Liver (tissue), 9 donors: ENCODE results near the gene C19orf33. TPM values are rescaled to one million over a fixed set of nuclear protein-coding genes. Genes with fewer than 3 reads are reported as not detected.

Source experiments
- DNase-seq: peaks from one replicate; pipeline ENCODE4 v3.0.0-alpha.2; 2017; ENCODE audit warnings: low spot score
- H3K27ac ChIP-seq, 2 donors: one replicate each; pipeline ENCODE4 v1.7.0; 2013; ENCODE audit warnings: inconsistent platforms in 2 of 2, low read length in 2 of 2, control low read depth in 1 of 2, low read depth in 1 of 2, mild to moderate bottlenecking in 1 of 2
- H3K27me3 ChIP-seq, 4 donors: one replicate each; pipeline versions ENCODE4 v1.6.1 to v1.7.0; 2013; ENCODE audit warnings: low read length in 3 of 4, inconsistent platforms in 1 of 4, mild to moderate bottlenecking in 1 of 4, moderate library complexity in 1 of 4; ENCODE audit not compliant: control insufficient read depth in 4 of 4, insufficient read depth in 4 of 4
- H3K36me3 ChIP-seq, 4 donors: one replicate each; pipeline versions ENCODE4 v1.6.1 to v1.7.0; 2013; ENCODE audit warnings: low read length in 3 of 4, mild to moderate bottlenecking in 3 of 4, low read depth in 1 of 4, moderate library complexity in 1 of 4; ENCODE audit not compliant: control insufficient read depth in 4 of 4, insufficient read depth in 3 of 4
- H3K4me1 ChIP-seq, 4 donors: one replicate each; pipeline versions ENCODE4 v1.6.1 to v1.7.0; 2013; ENCODE audit warnings: low read length in 3 of 4, mild to moderate bottlenecking in 3 of 4, moderate library complexity in 1 of 4; ENCODE audit not compliant: control insufficient read depth in 4 of 4, insufficient read depth in 4 of 4
- H3K4me3 ChIP-seq, 3 donors: one replicate each; pipeline versions ENCODE4 v1.6.1 to v1.7.0; 2013; ENCODE audit warnings: low read length in 3 of 3, control low read depth in 1 of 3, low read depth in 1 of 3, mild to moderate bottlenecking in 1 of 3
- H3K9ac ChIP-seq, 2 donors: one replicate each; pipeline ENCODE4 v1.7.0; 2013; ENCODE audit warnings: low read length in 2 of 2, mild to moderate bottlenecking in 2 of 2, moderate library complexity in 2 of 2, control low read depth in 1 of 2, low read depth in 1 of 2
- H3K9me3 ChIP-seq, 4 donors: one replicate each; pipeline versions ENCODE4 v1.6.1 to v1.7.0; 2013; ENCODE audit warnings: low read length in 3 of 4; ENCODE audit not compliant: control insufficient read depth in 4 of 4
- ATF3 ChIP-seq: IDR thresholded peaks from 2 replicates; pipeline ENCODE4 v1.6.1; 2016; ENCODE audit warnings: antibody characterized with exemption
- EGR1 ChIP-seq, 2 donors: IDR thresholded peaks; 2 replicates each; pipeline ENCODE4 v1.6.1; 2016 to 2018; ENCODE audit warnings: antibody characterized with exemption in 2 of 2, low read depth in 2 of 2
- FOXA1 ChIP-seq: IDR thresholded peaks from 2 replicates; pipeline ENCODE4 v1.6.1; 2016; ENCODE audit warnings: antibody characterized with exemption
- FOXA2 ChIP-seq: IDR thresholded peaks from 2 replicates; pipeline ENCODE4 v1.6.1; 2016; ENCODE audit warnings: antibody characterized with exemption
- GABPA ChIP-seq, 2 donors: IDR thresholded peaks in 1 of 2; conservative IDR thresholded peaks in 1 of 2; 2 replicates each; pipeline ENCODE4 v1.6.1; 2016; ENCODE audit warnings: antibody characterized with exemption in 2 of 2, mild to moderate bottlenecking in 1 of 2, moderate library complexity in 1 of 2
- HNF4A ChIP-seq, 2 donors: conservative IDR thresholded peaks; 2 replicates each; pipeline ENCODE4 v1.6.1; 2016; ENCODE audit warnings: antibody characterized with exemption in 2 of 2, mild to moderate bottlenecking in 2 of 2
- NR2F2 ChIP-seq: IDR thresholded peaks from 2 replicates; pipeline ENCODE4 v1.6.1; 2016; ENCODE audit warnings: antibody characterized with exemption
- RAD21 ChIP-seq, 2 donors: IDR thresholded peaks; 2 replicates each; pipeline ENCODE4 v1.6.1; 2016; ENCODE audit warnings: antibody characterized with exemption in 2 of 2, mild to moderate bottlenecking in 2 of 2
- REST ChIP-seq: IDR thresholded peaks from 2 replicates; pipeline ENCODE4 v1.6.1; 2016; ENCODE audit warnings: antibody characterized with exemption, mild to moderate bottlenecking
- RXRA ChIP-seq, 2 donors: IDR thresholded peaks; 2 replicates each; pipeline ENCODE4 v1.6.1; 2017 to 2018; ENCODE audit warnings: antibody characterized with exemption in 2 of 2, mild to moderate bottlenecking in 1 of 2
- TAF1 ChIP-seq: conservative IDR thresholded peaks from 2 replicates; pipeline ENCODE4 v1.6.1; 2016; ENCODE audit warnings: antibody characterized with exemption, mild to moderate bottlenecking
- WGBS: extraction: QIAGEN DNeasy Blood & Tissue Kit; methylation state at CpG from one replicate; pipeline ENCODE4 v1.1.7; 2013; 5-methylcytosine and 5-hydroxymethylcytosine counted together
- polyA plus RNA-seq, 2 donors: library from polyadenylated mRNA; stranded (reverse) in 1 of 2; unstranded in 1 of 2; fragments of 200-250 nt in 1 of 2; fragments of >200 nt in 1 of 2; fragmentation: Nextera tagmentation in 1 of 2; extraction: Ambion mirVana in 1 of 2; gene quantifications; one replicate each; pipeline versions ENCODE4 v1.2.1 to v1.2.3, GENCODE V29; 2013 to 2015
- total RNA-seq, 2 donors: library from RNA; depleted of rRNA; stranded (reverse); fragments of >200 nt; gene quantifications; one replicate each; pipeline ENCODE4 v1.2.3, GENCODE V29; 2014
- TF ChIP-seq, protein P1 (sequence below): fragments of 150-350 bp; IDR thresholded peaks from 2 replicates; pipeline ENCODE4 v1.5.1; 2017; ENCODE audit warnings: improper control_type of control experiment, low read depth, low read length; ENCODE audit not compliant: missing input control
- TF ChIP-seq, protein P2 (sequence below): IDR thresholded peaks from 2 replicates; pipeline ENCODE4 v1.6.1; 2016; ENCODE audit warnings: antibody characterized with exemption
- donor health status: healthy.
- donor health status: healthy.
- donor health status: healthy.
- donor health status: healthy.
- donor health status: healthy.

C19orf33 gene
- total and polyA plus RNA-seq, 4 donors, result 0.36 to 1.6 TPM; not detected in 2

- peak; percentile 25 for TF ChIP-seq NR2F2
- TF ChIP-seq HNF4A (conservative IDR thresholded peaks at IDR 0.05), result no peak
- TF ChIP-seq, protein P1, sequence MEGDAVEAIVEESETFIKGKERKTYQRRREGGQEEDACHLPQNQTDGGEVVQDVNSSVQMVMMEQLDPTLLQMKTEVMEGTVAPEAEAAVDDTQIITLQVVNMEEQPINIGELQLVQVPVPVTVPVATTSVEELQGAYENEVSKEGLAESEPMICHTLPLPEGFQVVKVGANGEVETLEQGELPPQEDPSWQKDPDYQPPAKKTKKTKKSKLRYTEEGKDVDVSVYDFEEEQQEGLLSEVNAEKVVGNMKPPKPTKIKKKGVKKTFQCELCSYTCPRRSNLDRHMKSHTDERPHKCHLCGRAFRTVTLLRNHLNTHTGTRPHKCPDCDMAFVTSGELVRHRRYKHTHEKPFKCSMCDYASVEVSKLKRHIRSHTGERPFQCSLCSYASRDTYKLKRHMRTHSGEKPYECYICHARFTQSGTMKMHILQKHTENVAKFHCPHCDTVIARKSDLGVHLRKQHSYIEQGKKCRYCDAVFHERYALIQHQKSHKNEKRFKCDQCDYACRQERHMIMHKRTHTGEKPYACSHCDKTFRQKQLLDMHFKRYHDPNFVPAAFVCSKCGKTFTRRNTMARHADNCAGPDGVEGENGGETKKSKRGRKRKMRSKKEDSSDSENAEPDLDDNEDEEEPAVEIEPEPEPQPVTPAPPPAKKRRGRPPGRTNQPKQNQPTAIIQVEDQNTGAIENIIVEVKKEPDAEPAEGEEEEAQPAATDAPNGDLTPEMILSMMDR, result no peak
- no peak for TF ChIP-seq TAF1
- TF ChIP-seq, protein P2, sequence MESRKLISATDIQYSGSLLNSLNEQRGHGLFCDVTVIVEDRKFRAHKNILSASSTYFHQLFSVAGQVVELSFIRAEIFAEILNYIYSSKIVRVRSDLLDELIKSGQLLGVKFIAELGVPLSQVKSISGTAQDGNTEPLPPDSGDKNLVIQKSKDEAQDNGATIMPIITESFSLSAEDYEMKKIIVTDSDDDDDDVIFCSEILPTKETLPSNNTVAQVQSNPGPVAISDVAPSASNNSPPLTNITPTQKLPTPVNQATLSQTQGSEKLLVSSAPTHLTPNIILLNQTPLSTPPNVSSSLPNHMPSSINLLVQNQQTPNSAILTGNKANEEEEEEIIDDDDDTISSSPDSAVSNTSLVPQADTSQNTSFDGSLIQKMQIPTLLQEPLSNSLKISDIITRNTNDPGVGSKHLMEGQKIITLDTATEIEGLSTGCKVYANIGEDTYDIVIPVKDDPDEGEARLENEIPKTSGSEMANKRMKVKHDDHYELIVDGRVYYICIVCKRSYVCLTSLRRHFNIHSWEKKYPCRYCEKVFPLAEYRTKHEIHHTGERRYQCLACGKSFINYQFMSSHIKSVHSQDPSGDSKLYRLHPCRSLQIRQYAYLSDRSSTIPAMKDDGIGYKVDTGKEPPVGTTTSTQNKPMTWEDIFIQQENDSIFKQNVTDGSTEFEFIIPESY, result no peak
- TF ChIP-seq RXRA (IDR thresholded peaks at IDR 0.05), result no peak
- TF ChIP-seq EGR1 (IDR thresholded peaks at IDR 0.05; ENCODE audit: low read depth in 2 of 2), result no peak
- no peaks in the 10 kb centered on the region for H3K36me3 ChIP-seq
- no peak overlapping the region for H3K9ac ChIP-seq
- 83% methylated on average over 17 of the region's 17 CpGs for WGBS
- peaks cover 0 to 11% (median 3%) of the 10 kb centered on the region in 4 donors for H3K4me1 ChIP-seq
- no peaks in the 10 kb centered on the region for H3K27me3 ChIP-seq
- H3K27ac ChIP-seq, result peak overlapping the region in 1 of 2 donors; percentile 23
- no peaks in the 10 kb centered on the region for H3K9me3 ChIP-seq
- no peak for DNase-seq
- H3K4me3 ChIP-seq, result no peak overlapping the region
These were observed 23.8 kb upstream of the C19orf33 start for GRCh38 chr19:38280030-38280921.

GRCh38 chr19:38281811-38282566, 22.1 kb upstream of the C19orf33 start:
- WGBS, result 86% methylated on average over 7 of the region's 7 CpGs
- no peak overlapping the region for H3K27ac ChIP-seq
- DNase-seq, result no peak
- H3K4me3 ChIP-seq, result no peak overlapping the region
- H3K4me1 ChIP-seq, result peaks cover 0 to 11% (median 3%) of the 10 kb centered on the region in 4 donors
- no peaks in the 10 kb centered on the region for H3K27me3 ChIP-seq
- H3K9ac ChIP-seq, result no peak overlapping the region
- no peaks in the 10 kb centered on the region for H3K9me3 ChIP-seq
- H3K36me3 ChIP-seq, result no peaks in the 10 kb centered on the region
- TF ChIP-seq NR2F2 (no peak), FOXA1 (no peak), EGR1 (IDR thresholded peaks at IDR 0.05; ENCODE audit: low read depth in 2 of 2) (no peak), GABPA (IDR thresholded peaks at IDR 0.05 in 1 of 2, conservative IDR thresholded peaks at IDR 0.05 in 1 of 2) (no peak), RAD21 (IDR thresholded peaks at IDR 0.05) (no peak), ATF3 (no peak), REST (no peak), RXRA (IDR thresholded peaks at IDR 0.05) (no peak), FOXA2 (no peak)
- TF ChIP-seq, protein P2, result no peak
- TF ChIP-seq, protein P1, result no peak
